HG03103 (cell line): ENCODE results near the gene RACGAP1.
"Not testable (repeated sequence)": the region's sequence is repeated elsewhere in the genome, so short reads cannot be mapped to it uniquely, and the experiment has no call there.

Experiments
- ATAC-seq: cut with Tn5 transposase; IDR thresholded peaks from one replicate; pipeline ENCODE4 v1.9.1; 2021; ENCODE audit warnings: low read depth; ENCODE audit not compliant: unreplicated experiment

RACGAP1 gene

GRCh38 chr12:49989400-49989799, 35.9 kb downstream of the RACGAP1 start:
- ATAC-seq: not testable (repeated sequence)

DNA sequence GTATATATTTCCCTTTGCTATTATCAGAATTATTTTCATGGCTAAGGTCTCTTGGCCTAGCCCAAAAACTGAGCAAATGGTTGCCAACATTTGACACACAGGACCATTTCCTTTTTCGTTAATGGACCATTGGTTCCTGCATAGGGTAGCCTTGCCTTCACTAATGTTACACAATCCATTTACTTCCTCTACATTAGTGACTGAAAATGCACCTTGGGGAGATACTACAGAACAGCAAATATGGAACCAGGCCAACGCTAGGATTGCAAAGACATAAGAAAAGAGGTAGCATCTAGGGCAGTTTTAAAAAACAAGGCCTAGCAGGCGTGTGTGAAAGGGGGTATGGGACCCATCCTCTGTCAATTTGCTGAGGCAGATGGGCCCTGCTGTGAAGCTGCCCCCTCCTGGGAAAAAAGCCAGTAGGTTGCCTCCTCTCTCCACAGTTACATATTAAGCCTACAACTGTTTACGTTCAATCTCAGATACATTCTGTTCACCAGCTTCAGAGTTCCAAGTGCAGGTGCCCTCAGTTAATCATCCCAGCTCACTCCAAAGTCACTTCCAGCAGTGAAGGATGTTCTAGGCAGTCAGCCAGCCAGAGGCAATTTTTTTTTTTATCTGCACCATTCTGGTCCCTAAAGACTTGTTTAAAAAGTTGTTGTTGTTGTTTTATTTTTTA, 37.5 kb downstream of the RACGAP1 start:
- no peak for ATAC-seq

- ATAC-seq: not testable (repeated sequence)
These were observed 38.8 kb downstream of the RACGAP1 start for GRCh38 chr12:49986476-49986875.

- ATAC-seq: no peak
These were observed 39.3 kb downstream of the RACGAP1 start for GRCh38 chr12:49985981-49986380.

- no peak for ATAC-seq
These were observed 40.6 kb downstream of the RACGAP1 start for GRCh38 chr12:49984476-49985359.

GRCh38 chr12:49983892-49984291, 41.4 kb downstream of the RACGAP1 start:
- no peak for ATAC-seq

DNA sequence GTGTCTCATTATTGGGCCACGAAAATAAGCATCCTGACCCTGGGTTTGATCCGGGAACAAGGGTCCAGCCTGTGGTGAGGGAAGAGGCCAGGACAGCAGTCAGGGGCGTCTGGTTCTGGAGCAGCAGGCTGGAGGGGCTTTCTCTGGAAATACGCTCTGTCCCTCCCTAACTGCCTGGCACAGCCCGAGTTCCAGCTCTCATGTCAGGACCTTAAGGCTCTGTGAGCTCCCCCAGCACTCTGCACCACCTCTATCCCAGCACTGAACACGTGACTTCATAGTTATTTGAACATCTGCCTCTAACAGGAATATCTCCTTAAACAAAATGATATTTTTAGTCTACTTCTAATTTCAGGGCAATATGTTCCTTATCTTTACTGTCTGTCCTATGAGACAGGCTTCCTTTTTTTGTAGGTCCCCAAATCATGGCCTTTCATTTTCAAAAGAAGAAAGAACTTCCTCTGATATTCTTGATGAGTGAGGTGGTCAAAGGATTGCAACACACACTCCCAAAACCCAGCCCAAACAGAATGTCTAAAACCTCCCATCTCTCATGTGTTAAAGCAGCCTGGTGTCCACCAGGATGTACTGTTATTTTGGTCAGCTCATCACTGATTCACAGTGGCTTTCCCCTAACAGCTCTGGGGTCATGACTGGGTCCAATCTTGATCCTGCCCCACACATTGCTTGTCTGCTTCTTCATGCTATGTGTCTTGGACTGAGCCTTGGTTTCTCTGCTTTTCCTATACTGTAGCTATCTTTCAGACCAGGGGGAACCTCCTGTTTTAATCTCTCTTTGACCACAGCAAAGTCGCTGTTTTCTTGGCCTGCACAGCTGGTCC, 42.8 kb downstream of the RACGAP1 start:
- ATAC-seq: no peak

DNA sequence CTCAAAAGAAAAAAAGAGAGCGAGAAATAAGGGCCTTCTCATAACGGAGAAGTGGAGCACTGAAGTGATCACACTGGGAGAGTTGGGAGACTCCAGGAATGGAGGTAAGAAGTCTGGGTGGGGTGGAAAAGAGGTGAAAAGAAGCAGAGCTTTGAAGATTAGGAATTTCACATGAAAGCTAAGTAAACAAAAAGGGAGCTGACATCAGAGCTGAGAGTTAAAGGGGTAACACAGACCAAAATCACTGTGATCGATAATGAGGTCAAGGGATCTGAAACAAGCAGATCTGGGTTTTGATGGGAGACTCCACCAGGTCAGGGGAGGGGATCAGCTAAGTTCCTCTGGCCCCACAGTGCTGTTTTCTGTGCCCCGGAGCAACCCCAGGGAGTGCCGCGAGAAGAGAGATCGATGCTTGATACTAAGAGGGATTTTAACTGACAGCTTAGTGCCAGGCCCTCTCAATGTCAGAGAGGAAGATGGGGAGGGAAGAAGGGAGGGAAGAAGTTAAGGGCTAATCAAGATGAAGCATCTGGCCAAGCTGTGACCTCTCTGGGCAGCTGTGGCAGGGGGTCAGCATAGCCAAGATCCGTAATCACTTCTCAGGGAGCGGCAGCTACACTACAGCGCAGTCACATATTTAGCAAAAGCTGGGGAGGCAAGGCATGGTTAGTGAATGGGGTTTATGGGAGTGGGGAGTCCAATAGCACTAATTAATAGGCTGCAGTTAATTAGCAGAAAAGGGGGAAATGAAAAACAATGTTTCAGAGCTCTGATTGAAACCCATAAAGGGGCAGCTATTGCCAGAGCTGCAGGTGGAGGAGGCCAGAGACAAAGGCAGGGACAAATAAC, 44.6 kb downstream of the RACGAP1 start:
- no peak for ATAC-seq

- no peak for ATAC-seq
These were observed 45.5 kb downstream of the RACGAP1 start for GRCh38 chr12:49979791-49980190.

DNA sequence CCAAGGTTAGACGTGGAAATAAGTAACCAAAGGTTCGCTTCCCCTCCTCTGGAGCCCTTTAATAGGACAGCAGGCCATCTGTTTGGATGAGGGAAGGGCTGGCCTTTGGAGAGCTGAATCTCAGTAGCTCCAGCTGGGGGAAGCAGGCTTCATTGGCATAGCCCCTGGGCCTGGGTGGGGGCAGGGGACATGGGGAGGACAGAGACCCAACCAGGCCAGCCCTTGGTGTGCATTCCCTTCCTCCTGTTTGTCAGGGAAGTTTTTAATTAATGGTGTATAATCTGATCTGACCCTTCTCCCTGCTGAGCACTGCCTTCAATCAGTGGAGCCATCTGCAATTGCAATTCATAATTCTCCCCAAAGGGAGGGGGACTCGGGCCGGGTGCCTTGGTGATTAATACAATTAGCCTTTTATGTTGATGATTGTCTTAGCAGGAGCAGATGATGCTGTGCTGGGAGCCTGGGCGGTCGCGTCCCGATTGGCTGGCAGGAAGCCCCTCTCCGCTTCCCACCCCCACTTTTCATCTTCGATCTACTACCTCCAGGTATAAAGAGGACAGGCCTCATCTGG, 46.2 kb downstream of the RACGAP1 start:
- no peak for ATAC-seq

GRCh38 chr12:49978125-49978524, 47.2 kb downstream of the RACGAP1 start:
- no peak for ATAC-seq

DNA sequence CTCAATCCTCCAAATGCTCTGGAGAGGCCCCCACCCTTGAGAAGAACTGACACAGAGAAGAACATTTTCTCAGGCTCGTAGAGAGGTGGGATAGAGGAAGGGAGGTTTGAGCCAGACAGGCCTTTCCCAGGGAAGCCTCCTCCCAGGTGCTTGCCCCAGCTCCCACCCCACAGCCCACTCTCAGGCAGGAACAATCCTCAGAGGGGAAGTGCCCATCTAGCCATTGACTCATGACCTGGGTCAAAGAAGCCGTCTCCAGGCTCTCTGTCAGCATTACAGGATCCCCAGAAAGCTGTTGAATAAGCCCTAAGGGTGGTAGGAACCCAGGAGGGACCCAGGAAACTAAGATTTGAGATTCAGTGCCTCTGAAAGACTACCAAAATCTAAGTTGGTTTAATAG, 48.7 kb downstream of the RACGAP1 start:
- ATAC-seq: no peak

DNA sequence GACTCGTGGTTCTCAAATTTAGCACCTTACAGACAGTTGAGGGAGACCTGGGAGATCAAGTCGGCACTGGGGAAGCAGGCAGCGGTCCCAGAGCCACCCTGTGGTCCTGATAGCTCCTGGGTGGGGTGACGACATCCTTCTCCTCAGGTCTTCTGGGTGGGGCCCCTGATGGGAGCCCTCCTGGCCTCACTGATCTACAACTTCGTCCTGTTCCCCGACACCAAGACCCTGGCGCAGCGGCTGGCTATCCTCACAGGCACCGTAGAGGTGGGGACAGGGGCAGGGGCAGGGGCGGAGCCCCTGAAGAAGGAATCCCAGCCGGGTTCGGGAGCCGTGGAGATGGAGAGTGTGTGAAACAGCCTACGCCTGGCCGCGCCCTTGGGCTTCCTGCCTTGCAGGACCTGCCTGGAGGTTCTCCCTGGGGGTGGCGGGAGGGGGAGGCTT, 50.0 kb downstream of the RACGAP1 start:
- ATAC-seq: no peak

- ATAC-seq: no peak
These were observed 50.5 kb downstream of the RACGAP1 start for GRCh38 chr12:49974677-49975317.

DNA sequence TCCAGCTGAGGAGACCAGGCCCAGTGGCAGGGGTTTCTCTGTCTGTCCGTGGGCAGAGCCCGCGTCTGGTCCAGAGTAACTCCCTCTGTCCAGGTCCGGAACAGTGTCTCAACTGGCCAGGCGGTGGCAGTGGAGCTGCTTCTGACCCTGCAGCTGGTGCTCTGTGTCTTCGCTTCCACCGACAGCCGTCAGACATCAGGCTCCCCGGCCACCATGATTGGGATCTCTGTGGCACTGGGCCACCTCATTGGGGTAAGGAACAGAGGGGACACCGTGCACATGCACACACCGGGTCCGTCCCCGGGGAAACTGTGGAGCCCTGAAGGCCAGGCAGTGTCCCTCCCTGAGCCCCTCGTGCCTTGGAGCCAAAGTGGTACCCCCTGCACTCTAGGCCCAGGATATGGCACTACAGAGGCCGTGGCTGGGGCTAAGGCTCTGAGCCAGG, 51.0 kb downstream of the RACGAP1 start:
- no peak for ATAC-seq

GRCh38 chr12:49973361-49973830, 51.9 kb downstream of the RACGAP1 start:
- ATAC-seq: no peak

GRCh38 chr12:49972641-49973360, 52.5 kb downstream of the RACGAP1 start, which contains the start of gene AQP6:
Gene AQP6, plus strand, starts transcription at chr12:49972947. Its CDS starts 227 bp downstream, at chr12:49973174.
- ATAC-seq: no peak

- no peak for ATAC-seq
These were observed 53.2 kb downstream of the RACGAP1 start for GRCh38 chr12:49972129-49972528.
